ENCODE data around the gene PDZRN4.
"Not testable (repeated sequence)": the region's sequence is repeated elsewhere in the genome, so short reads cannot be mapped to it uniquely, and the experiment has no call there.

The PDZRN4 gene

DNA sequence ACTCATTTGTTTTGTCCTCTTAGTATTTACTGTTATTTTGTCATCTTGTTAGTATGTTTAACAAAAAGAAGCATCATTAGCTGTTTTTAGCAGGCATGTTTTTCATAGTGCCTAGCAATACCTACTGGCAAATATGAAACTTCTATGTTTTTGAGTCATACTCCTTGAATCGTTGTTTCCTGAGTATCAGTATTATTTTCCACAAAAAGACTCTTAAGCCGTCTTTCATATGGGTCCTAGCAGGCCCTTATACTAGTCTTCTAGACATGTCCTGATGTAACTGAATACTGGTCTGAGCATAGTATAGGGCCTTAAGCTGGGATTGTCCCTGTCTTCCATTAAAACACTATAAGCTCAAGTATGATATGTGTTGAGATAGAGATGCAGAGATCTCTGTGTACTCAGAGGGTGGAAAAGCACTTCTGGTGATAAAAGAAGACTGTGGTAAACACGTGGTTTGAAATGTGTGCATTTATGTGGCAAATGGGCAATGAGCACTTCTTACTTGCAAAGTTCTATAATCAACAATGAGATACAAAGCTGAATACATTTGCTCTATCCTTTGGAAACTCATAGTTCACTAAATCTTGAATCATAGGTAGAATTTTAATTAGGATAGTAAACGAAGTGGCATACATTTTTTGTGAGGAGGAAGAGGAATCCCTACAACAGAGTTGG is 348.8 kb downstream of the PDZRN4 start:
- TF ChIP-seq, protein P1, sequence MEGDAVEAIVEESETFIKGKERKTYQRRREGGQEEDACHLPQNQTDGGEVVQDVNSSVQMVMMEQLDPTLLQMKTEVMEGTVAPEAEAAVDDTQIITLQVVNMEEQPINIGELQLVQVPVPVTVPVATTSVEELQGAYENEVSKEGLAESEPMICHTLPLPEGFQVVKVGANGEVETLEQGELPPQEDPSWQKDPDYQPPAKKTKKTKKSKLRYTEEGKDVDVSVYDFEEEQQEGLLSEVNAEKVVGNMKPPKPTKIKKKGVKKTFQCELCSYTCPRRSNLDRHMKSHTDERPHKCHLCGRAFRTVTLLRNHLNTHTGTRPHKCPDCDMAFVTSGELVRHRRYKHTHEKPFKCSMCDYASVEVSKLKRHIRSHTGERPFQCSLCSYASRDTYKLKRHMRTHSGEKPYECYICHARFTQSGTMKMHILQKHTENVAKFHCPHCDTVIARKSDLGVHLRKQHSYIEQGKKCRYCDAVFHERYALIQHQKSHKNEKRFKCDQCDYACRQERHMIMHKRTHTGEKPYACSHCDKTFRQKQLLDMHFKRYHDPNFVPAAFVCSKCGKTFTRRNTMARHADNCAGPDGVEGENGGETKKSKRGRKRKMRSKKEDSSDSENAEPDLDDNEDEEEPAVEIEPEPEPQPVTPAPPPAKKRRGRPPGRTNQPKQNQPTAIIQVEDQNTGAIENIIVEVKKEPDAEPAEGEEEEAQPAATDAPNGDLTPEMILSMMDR (IDR thresholded peaks at IDR 0.05; ENCODE audit: low read depth, low read length, missing control alignments) = no peak
- H3K4me3 ChIP-seq (ENCODE audit: low read depth, low read length) = no peak overlapping the region
- DNase-seq (ENCODE audit: low read depth) = no peak

DNA sequence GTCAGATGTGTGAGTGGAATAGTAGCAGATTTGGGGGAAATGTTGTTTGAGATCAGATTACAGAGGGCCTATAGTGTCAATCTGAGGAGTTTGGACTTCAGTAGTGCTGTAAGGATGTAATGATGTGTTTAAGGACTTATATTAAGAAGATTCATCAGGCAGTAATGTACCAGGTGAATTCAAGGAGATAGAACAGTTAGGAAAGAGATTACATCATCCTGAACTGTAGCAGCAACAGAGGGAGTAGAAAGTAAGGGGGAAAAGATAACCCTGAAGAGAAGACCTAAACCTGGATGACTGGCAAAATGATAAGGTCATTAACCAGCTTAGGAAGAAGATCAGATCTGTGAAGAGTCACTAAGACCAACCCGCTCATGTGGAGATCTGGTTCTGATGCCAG is 349.4 kb downstream of the PDZRN4 start:
- no peak for DNase-seq (ENCODE audit: low read depth)
- H3K4me3 ChIP-seq (ENCODE audit: low read depth, low read length) = no peak overlapping the region
- TF ChIP-seq, protein P1 (IDR thresholded peaks at IDR 0.05; ENCODE audit: low read depth, low read length, missing control alignments) = no peak

- no peak overlapping the region for H3K4me3 ChIP-seq (ENCODE audit: low read depth, low read length)
- no peak for DNase-seq (ENCODE audit: low read depth)
- TF ChIP-seq, protein P1 (IDR thresholded peaks at IDR 0.05; ENCODE audit: low read depth, low read length, missing control alignments) = no peak
These were observed 357.6 kb downstream of the PDZRN4 start for GRCh38 chr12:41545761-41546160.

GRCh38 chr12:41547071-41547470 is 359.0 kb downstream of the PDZRN4 start:
- DNase-seq (ENCODE audit: low read depth); H3K4me3 ChIP-seq (ENCODE audit: low read depth, low read length): not testable (repeated sequence)

DNA sequence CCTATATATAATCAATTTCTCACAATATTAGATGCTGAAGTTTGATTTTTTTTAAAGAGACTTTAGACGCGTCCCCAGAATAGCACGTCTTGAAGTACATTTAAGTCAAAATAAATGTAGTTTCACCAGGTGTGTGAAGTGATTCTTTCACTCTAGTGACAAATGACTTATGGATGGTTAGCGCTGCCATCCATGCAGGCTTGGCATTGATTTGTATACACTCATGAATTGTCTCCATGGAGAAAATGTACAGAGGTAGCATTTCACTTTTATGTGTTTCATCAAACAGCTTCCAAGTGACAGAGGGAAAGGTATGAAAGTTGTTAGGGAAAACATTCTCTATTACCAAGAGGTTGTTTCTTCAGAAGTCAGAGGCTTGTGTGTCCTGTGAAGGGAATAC is 360.8 kb downstream of the PDZRN4 start:
- DNase-seq (ENCODE audit: low read depth) = no peak
- no peak overlapping the region for H3K4me3 ChIP-seq (ENCODE audit: low read depth, low read length)
- TF ChIP-seq, protein P1 (IDR thresholded peaks at IDR 0.05; ENCODE audit: low read depth, low read length, missing control alignments) = no peak

GRCh38 chr12:41552588-41552987 is 364.5 kb downstream of the PDZRN4 start:
- TF ChIP-seq, protein P1 (IDR thresholded peaks at IDR 0.05; ENCODE audit: low read depth, low read length, missing control alignments) = no peak
- no peak overlapping the region for H3K4me3 ChIP-seq (ENCODE audit: low read depth, low read length)
- no peak for DNase-seq (ENCODE audit: low read depth)

GRCh38 chr12:41556176-41556575 is 368.1 kb downstream of the PDZRN4 start:
- TF ChIP-seq, protein P1 (IDR thresholded peaks at IDR 0.05; ENCODE audit: low read depth, low read length, missing control alignments) = no peak
- no peak for DNase-seq (ENCODE audit: low read depth)
- no peak overlapping the region for H3K4me3 ChIP-seq (ENCODE audit: low read depth, low read length)

All from GM12864 (cell line).